HL-60/S4 (cell line): ENCODE results near the gene OR5H2.

Source experiments
- in situ Hi-C: fragments of 300-500 bp; cut with MboI; formaldehyde crosslinking; loops from 2 replicates; pipeline ENCODE4 v1.14.3; 2022; ENCODE audit warnings: low sequenced_read_pairs

OR5H2 gene

GRCh38 chr3:98329392-98330124 is 47.3 kb downstream of the OR5H2 start:
- in situ Hi-C loops, result loop anchor here (5.0 kb wide), 1 partner anchor 287 kb away; no protein-coding TSS in a partner anchor

GRCh38 chr3:98331329-98331728 is 49.0 kb downstream of the OR5H2 start:
- in situ Hi-C loops, result no loop called here
